Dedifferentiated amniotic fluid mesenchymal stem cell (primary cell): ENCODE data around the gene TMEM69.
"Not testable (repeated sequence)": the region's sequence is repeated elsewhere in the genome, so short reads cannot be mapped to it uniquely, and the experiment has no call there.

Experiments
- DNase-seq: peaks from one replicate; pipeline ENCODE4 v3.0.0-alpha.2; 2016; ENCODE audit errors: extremely low spot score

The TMEM69 gene

GRCh38 chr1:45677751-45678245, 10.2 kb upstream of the TMEM69 start:
- DNase-seq = no peak

GRCh38 chr1:45678489-45678888, 9.5 kb upstream of the TMEM69 start:
- no peak for DNase-seq

GRCh38 chr1:45679123-45679522, 8.9 kb upstream of the TMEM69 start:
- DNase-seq = no peak

- no peak for DNase-seq
These were observed 5.0 kb upstream of the TMEM69 start for GRCh38 chr1:45682942-45683341.

GRCh38 chr1:45684402-45684801, 3.6 kb upstream of the TMEM69 start:
- DNase-seq = no peak

GRCh38 chr1:45685308-45686014, 2.5 kb upstream of the TMEM69 start:
- DNase-seq = no peak

GRCh38 chr1:45686015-45686287, 2.0 kb upstream of the TMEM69 start:
- DNase-seq = peak; percentile 22

GRCh38 chr1:45686288-45687013, 1.5 kb upstream of the TMEM69 start, which contains the start of gene GPBP1L1:
Gene GPBP1L1, minus strand, starts transcription at chr1:45686533. Its CDS starts 27,446 bp downstream, at chr1:45659087.
- peak; percentile 95 for DNase-seq

GRCh38 chr1:45687014-45687753, 797 bp upstream of the TMEM69 start:
- DNase-seq = peak; percentile 98

- not testable (repeated sequence) for DNase-seq
These were observed 5.8 kb downstream of the TMEM69 start for GRCh38 chr1:45693811-45694210.

- no peak for DNase-seq
These were observed 6.8 kb downstream of the TMEM69 start for GRCh38 chr1:45694823-45695222.

GRCh38 chr1:45704637-45705036, 16.7 kb downstream of the TMEM69 start:
- DNase-seq = no peak

GRCh38 chr1:45713711-45714110, 25.7 kb downstream of the TMEM69 start:
- DNase-seq = no peak

- no peak for DNase-seq
These were observed 28.7 kb downstream of the TMEM69 start for GRCh38 chr1:45716700-45717099.

- DNase-seq = not testable (repeated sequence)
These were observed 29.4 kb downstream of the TMEM69 start for GRCh38 chr1:45717386-45717785.

GRCh38 chr1:45718289-45718688, 30.3 kb downstream of the TMEM69 start:
- no peak for DNase-seq

GRCh38 chr1:45721207-45721606, 33.2 kb downstream of the TMEM69 start:
- DNase-seq = peak; percentile 76

- DNase-seq = no peak
These were observed 34.8 kb downstream of the TMEM69 start for GRCh38 chr1:45722809-45723208.

GRCh38 chr1:45723248-45723930, 35.4 kb downstream of the TMEM69 start:
- DNase-seq = peak; percentile 24

GRCh38 chr1:45726007-45726406, 38.0 kb downstream of the TMEM69 start:
- DNase-seq = not testable (repeated sequence)

GRCh38 chr1:45730075-45730779, 42.2 kb downstream of the TMEM69 start:
- DNase-seq = no peak
